Activated CD4-positive, alpha-beta T cell treated with anti-CD3 and anti-CD28 coated beads for 4 hours (primary cell): Measurements from ENCODE around the gene WASHC4.

Source experiments
- DNase-seq, 2 donors: peaks; one replicate each; pipeline ENCODE4 v3.0.0-alpha.2; 2020

The WASHC4 gene

GRCh38 chr12:105107494-105108371 is at the start of gene WASHC4:
Gene WASHC4, plus strand, starts transcription at chr12:105107731. Its CDS starts 70 bp downstream, at chr12:105107801.
- DNase-seq = peak; percentile 91 to 92

GRCh38 chr12:105060715-105061378 is 46.7 kb upstream of the WASHC4 start:
- DNase-seq = no peak

- no peak for DNase-seq
Measured at GRCh38 chr12:105064564-105065178, 42.9 kb upstream of the WASHC4 start.

GRCh38 chr12:105067511-105068031 is 40.0 kb upstream of the WASHC4 start:
- DNase-seq = no peak

- DNase-seq = no peak
Measured at GRCh38 chr12:105069936-105070702, 37.4 kb upstream of the WASHC4 start.

- no peak for DNase-seq
Measured at GRCh38 chr12:105071981-105072380, 35.5 kb upstream of the WASHC4 start.

GRCh38 chr12:105072888-105073488 is 34.5 kb upstream of the WASHC4 start:
- no peak for DNase-seq

GRCh38 chr12:105076098-105076497 is 31.4 kb upstream of the WASHC4 start:
- DNase-seq = no peak

GRCh38 chr12:105076913-105077312 is 30.6 kb upstream of the WASHC4 start:
- no peak for DNase-seq

GRCh38 chr12:105077435-105077834 is 30.1 kb upstream of the WASHC4 start:
- DNase-seq = no peak

GRCh38 chr12:105078712-105079570 is 28.6 kb upstream of the WASHC4 start:
- DNase-seq = no peak

GRCh38 chr12:105083031-105083430 is 24.5 kb upstream of the WASHC4 start:
- no peak for DNase-seq

GRCh38 chr12:105083551-105084105 is 23.9 kb upstream of the WASHC4 start:
- DNase-seq = no peak

- peak; percentile 28 to 32 for DNase-seq
Measured at GRCh38 chr12:105084251-105085250, 23.0 kb upstream of the WASHC4 start, which contains the start of gene ALDH1L2. Gene ALDH1L2, minus strand, starts transcription at chr12:105084458. Its CDS starts 22 bp downstream, at chr12:105084436.

- DNase-seq = no peak
Measured at GRCh38 chr12:105085501-105085900, 22.0 kb upstream of the WASHC4 start.

- DNase-seq = no peak
Measured at GRCh38 chr12:105089817-105090216, 17.7 kb upstream of the WASHC4 start.

GRCh38 chr12:105090361-105090760 is 17.2 kb upstream of the WASHC4 start:
- DNase-seq = no peak

- no peak for DNase-seq
Measured at GRCh38 chr12:105091476-105092206, 15.9 kb upstream of the WASHC4 start.

GRCh38 chr12:105092336-105092735 is 15.2 kb upstream of the WASHC4 start:
- no peak for DNase-seq
